HG02642 (cell line): ENCODE data around the gene EGLN1.

ENCODE experiments used
- ATAC-seq: cut with Tn5 transposase; IDR thresholded peaks from one replicate; pipeline ENCODE4 v1.9.1; 2021; ENCODE audit warnings: mild to moderate bottlenecking; ENCODE audit not compliant: unreplicated experiment, poor library complexity

The EGLN1 gene

GRCh38 chr1:231422798-231423309 lies 767 bp upstream of the EGLN1 start:
- ATAC-seq: no peak

DNA sequence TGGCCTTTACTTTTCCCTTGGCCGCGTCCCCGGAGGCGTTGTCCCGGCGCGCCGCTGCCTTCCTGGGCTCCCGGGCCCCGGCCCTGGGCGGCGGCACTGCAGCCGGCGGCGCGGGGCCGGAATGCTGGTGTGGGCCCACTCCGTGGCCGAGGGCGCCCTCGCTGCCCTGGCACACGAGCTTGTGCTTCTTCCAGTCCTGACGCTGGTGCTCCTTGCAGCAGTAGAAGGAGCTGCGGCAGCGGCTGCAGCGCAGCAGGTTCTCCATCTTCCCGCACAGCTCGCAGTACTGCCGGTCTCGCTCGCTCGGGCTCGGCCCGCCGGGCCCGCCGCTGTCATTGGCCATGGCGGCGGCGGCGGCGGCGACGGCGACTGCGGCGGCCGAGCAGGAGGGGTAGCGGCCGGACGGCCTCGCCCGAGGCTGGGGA lies 529 bp downstream of the EGLN1 start:
- peak; percentile 35 for ATAC-seq

GRCh38 chr1:231420959-231421545 lies 1.0 kb downstream of the EGLN1 start:
- peak; percentile 12 for ATAC-seq

- ATAC-seq: no peak
Observed at GRCh38 chr1:231420299-231420958, 1.7 kb downstream of the EGLN1 start.

- ATAC-seq: no peak
Observed at GRCh38 chr1:231419738-231420298, 2.3 kb downstream of the EGLN1 start.

GRCh38 chr1:231419147-231419546 lies 2.9 kb downstream of the EGLN1 start:
- no peak for ATAC-seq

- ATAC-seq: no peak
Observed at GRCh38 chr1:231418741-231419107, 3.4 kb downstream of the EGLN1 start.

GRCh38 chr1:231418101-231418740 lies 3.9 kb downstream of the EGLN1 start:
- no peak for ATAC-seq

DNA sequence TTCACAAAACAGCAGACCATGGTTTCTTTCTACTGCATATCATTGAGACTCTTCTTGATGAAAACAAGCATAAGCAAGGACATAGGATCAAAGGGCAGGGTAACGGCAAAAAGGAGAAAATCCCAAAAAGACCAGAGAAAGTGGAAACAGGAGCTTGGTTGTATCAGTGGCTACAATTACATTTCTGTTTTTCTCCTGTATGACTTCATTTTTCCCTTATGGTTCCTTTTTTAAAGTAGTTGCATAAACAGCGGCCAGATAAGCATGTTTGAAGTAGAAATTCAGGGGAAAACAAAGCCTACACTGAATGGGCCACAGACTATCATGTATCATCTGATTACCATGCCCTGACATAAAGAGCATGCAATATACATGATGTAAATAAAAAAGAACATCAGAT lies 4.6 kb downstream of the EGLN1 start:
- no peak for ATAC-seq

DNA sequence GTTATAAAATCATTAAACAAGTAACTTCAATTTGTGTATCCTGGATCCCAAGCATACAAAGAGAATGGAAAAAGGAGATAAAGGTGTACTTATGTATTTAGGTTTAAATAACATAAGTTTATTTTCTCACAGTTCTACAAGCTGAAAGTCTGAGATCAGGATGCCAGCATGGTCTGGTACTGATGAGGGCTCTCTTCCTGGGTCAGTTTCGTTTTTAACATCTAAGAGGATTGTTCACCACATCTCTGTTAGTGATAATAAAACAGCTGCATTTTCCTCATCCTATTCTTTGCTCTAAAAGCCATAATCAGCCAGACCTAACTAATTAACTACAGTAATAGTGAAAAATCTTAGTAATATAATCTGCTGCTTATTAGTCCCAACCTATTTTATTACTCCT lies 5.2 kb downstream of the EGLN1 start:
- ATAC-seq: no peak

GRCh38 chr1:231415018-231415583 lies 7.0 kb downstream of the EGLN1 start:
- no peak for ATAC-seq

DNA sequence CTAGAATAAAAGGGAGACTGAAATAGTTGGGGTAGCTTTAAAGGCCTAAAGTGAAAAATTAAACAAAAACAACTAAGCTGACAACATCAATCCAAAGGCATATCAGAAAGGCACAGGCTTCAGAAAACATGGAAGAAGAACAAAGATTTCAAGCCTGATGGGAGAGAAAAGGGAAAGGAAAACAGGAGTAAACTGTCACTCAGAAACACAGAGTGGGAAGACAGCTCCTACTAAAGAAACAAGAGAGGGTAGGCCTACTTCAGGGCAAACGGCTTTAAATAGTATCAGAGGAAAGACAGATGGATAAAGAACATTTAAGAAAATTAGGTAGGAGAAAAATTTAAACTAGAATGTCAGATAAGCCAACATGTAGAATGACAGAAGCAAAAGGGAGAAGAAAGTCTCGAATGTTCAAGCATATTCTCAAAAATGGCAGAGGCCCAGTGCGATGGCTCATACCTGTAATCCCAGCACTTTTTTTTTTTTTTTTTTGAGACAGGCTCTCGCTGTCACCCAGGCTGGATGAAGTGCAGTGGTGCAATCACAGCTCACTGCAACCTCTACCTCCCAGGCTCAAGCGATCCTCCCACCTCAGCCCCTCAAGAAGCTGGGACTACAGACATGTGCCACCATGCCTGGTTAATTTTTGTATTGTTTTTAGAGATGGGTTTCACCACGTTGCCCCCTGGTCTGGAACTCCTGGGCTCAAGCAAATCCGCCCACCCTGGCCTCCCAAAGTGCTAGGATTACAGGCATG lies 7.6 kb downstream of the EGLN1 start:
- no peak for ATAC-seq

DNA sequence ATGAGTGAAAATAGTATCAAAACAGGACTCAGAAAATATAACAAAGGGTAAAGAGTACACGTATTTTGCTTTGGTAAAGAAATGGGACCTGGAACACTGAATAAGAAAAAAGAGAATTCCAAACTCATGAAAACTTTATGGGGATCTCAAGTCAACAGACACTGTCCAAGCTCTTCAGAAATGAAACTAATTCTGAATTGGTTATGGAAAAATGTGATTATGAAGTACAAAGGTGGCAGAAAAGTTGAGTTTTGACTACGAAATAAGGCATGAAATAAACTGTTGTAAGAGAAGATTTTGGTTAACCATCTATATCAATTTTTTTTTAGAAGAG lies 8.4 kb downstream of the EGLN1 start:
- ATAC-seq: no peak

DNA sequence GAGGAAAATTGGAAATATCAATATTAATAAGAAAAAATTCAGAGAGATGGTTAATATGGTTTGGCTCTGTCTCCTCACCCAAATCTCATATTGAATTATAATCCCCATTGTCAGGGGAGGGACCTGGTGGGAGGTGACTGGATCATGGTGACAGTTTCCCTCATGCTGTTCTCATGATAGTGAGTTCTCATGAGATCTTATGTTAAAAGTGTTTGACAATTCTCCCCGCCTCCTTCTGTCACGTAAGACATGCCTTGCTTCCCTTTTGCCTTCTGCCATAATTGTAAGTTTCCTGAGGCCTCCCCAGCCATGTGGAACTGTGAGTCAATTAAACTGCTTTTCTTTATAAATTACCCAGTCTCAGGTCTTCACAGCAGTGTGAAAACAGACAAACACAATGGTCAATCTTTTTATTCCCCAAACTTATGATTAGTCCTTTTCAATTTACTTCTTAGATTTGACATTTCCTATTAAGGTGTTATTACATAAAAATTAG lies 11.0 kb downstream of the EGLN1 start:
- no peak for ATAC-seq

GRCh38 chr1:231410036-231410612 lies 12.0 kb downstream of the EGLN1 start:
- no peak for ATAC-seq

DNA sequence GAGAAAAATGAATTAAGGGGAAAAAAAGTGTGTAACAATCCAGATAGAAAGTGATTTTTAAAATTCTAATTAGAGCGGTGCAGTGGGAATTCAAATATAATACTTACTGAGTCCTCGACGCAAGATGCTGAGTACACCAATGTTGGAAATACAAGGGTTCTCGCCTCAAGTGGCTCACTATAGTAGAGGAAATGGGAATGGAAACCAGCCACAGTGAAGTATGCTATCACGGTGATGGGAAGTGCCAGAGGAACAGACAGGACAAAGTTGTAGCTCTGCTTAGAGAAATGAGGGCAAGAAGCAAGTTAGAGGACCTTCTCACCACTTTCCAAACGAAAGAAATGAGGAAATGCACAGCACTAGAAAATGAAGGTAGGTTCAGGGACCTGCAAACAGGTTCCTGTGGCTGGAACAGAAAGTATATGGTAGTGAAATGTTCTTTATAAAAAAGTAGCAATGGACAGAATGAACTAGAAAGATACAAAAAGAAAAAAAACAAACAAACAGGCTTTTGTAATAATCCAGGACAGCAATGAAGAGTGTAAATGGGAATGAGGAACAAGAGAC lies 13.5 kb downstream of the EGLN1 start:
- no peak for ATAC-seq

DNA sequence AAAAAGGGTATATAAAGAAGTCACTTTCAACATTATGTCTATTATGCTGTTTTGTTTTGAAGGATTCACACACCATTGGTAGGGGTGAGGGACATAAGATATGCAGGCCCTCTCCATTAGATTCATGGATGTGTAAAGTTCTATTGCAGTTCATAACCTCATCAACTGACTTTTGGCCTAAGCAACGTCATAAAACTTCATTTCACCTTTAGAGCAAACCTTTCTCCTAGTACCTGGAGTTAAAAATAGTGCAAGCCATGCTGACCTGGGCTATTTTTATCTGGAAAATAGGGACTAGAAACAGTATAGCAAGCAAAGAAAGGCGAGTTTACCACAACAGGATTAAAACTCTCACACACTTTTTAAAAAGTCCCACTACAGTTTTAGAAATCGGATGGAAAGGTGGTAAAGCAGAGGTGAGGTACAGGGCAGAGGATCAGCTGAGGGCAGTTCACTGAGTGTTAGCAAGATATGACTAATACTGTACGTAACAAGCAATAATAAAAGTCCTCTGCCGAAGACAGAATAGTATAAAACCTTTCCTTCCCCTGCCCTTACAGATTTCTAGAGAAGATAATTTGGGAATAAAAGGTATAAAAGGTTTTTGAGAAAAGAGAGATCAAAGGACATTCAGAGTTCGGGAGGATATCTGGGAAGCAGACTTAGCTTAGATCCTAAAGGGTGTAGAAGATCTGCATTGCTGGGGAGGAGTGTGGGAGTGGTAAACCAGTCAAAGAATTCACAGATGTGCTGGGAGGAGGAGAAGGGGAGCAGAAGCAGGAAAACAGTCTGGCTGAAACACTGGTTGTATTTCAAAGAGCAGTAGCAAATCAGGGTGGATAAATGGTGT lies 14.3 kb downstream of the EGLN1 start:
- ATAC-seq: no peak

GRCh38 chr1:231407049-231407448 lies 15.0 kb downstream of the EGLN1 start:
- no peak for ATAC-seq

GRCh38 chr1:231404318-231404717 lies 17.8 kb downstream of the EGLN1 start:
- ATAC-seq: no peak
